Measurements from ENCODE around the gene SLC7A1. TPM values are rescaled to one million over a fixed set of nuclear protein-coding genes. Genes with fewer than 3 reads are reported as not detected.

SLC7A1 gene
- total RNA-seq, 1 experiment from 2014 or later = 84.5 TPM

- TF ChIP-seq ERG (CRISPR knock-in tag; IDR thresholded peaks at IDR 0.05) (no peak), TCF7 (CRISPR knock-in tag; IDR thresholded peaks at IDR 0.05; ENCODE audit: low read depth) (no peak), USF1 (CRISPR knock-in tag; IDR thresholded peaks at IDR 0.05) (no peak), HMGA2 (CRISPR knock-in tag; IDR thresholded peaks at IDR 0.05) (no peak), MAX (CRISPR knock-in tag; IDR thresholded peaks at IDR 0.05) (no peak)
Measured at GRCh38 chr13:29521336-29521735, 74.2 kb downstream of the SLC7A1 start (continued).

- H3K27me3 Mint-ChIP-seq (ENCODE audit: low read depth) = no peaks in the 10 kb centered on the region
- TF ChIP-seq ZNF121 (CRISPR knock-in tag; IDR thresholded peaks at IDR 0.05) (no peak), STAT6 (CRISPR knock-in tag; conservative IDR thresholded peaks at IDR 0.05; ENCODE audit: low read depth) (no peak), TEAD1 (CRISPR knock-in tag; IDR thresholded peaks at IDR 0.05) (no peak), OVOL2 (CRISPR knock-in tag; IDR thresholded peaks at IDR 0.05; ENCODE audit: borderline replicate concordance) (no peak), MAX (CRISPR knock-in tag; IDR thresholded peaks at IDR 0.05) (no peak)
- DNase-seq (ENCODE audit: low spot score) = no peak
- peaks cover 5% of the 10 kb centered on the region; the same call in 1 of the 2 replicates for H3K4me1 Mint-ChIP-seq
- ATAC-seq = no peak
- no peaks in the 10 kb centered on the region for H3K9me3 Mint-ChIP-seq
- POLR2A ChIA-PET = no interaction called here
- H3K27ac Mint-ChIP-seq = no peak overlapping the region
- CTCF ChIA-PET = interaction anchor here (3.7 kb wide), 1 partner anchor 12 kb away, joined by 19 read pairs; no protein-coding TSS in a partner anchor
- H3K4me3 Mint-ChIP-seq = no peak overlapping the region
- peaks cover 76% of the 10 kb centered on the region for H3K36me3 Mint-ChIP-seq
Measured at GRCh38 chr13:29520671-29521070, 74.8 kb downstream of the SLC7A1 start.

- H3K27ac Mint-ChIP-seq = no peak overlapping the region
- H3K4me3 Mint-ChIP-seq = no peak overlapping the region
- TF ChIP-seq E2F1 (CRISPR knock-in tag; IDR thresholded peaks at IDR 0.05) = no peak
- TF ChIP-seq FOXJ3 (CRISPR knock-in tag; IDR thresholded peaks at IDR 0.05; ENCODE audit: borderline replicate concordance) = no peak
- no peak for TF ChIP-seq ELF4 (CRISPR knock-in tag; IDR thresholded peaks at IDR 0.05; ENCODE audit: low read depth)
- TF ChIP-seq ERG (CRISPR knock-in tag; IDR thresholded peaks at IDR 0.05) = no peak
- TF ChIP-seq CREB1 (CRISPR knock-in tag; IDR thresholded peaks at IDR 0.05) = no peak
- TF ChIP-seq NFATC4 (CRISPR knock-in tag; IDR thresholded peaks at IDR 0.05) = no peak
- TF ChIP-seq NFE2L1 (CRISPR knock-in tag; IDR thresholded peaks at IDR 0.05) = no peak
- no peak for TF ChIP-seq NR3C1 (CRISPR knock-in tag; conservative IDR thresholded peaks at IDR 0.05; ENCODE audit: low read depth)
- TF ChIP-seq CDX4 (CRISPR knock-in tag; IDR thresholded peaks at IDR 0.05; ENCODE audit: borderline replicate concordance) = no peak
- no peak for TF ChIP-seq ZNF219 (CRISPR knock-in tag; IDR thresholded peaks at IDR 0.05; ENCODE audit: borderline replicate concordance)
- no peak for TF ChIP-seq ETV6 (CRISPR knock-in tag; IDR thresholded peaks at IDR 0.05)
- TF ChIP-seq E2F5 (CRISPR knock-in tag; IDR thresholded peaks at IDR 0.05) = no peak
- TF ChIP-seq ATF2 (CRISPR knock-in tag; IDR thresholded peaks at IDR 0.05; ENCODE audit: borderline replicate concordance, low read depth) = no peak
- TF ChIP-seq ATF1 (CRISPR knock-in tag; IDR thresholded peaks at IDR 0.05) = no peak
- H3K36me3 Mint-ChIP-seq = peaks cover 74% of the 10 kb centered on the region
- DNase-seq (ENCODE audit: low spot score) (no peak), ATAC-seq (no peak)
- H3K9me3 Mint-ChIP-seq = no peaks in the 10 kb centered on the region
- ChIA-PET CTCF (interaction anchor here (1.3 to 3.7 kb wide), 2 partner anchors 12 to 188 kb away, joined by 7 to 19 read pairs; no protein-coding TSS in a partner anchor), POLR2A (interaction anchor here (0.7 kb wide), 1 partner anchor 12 kb away, joined by 3 read pairs; no protein-coding TSS in a partner anchor)
- no peaks in the 10 kb centered on the region for H3K27me3 Mint-ChIP-seq (ENCODE audit: low read depth)
- peaks cover 5% of the 10 kb centered on the region; the same call in 1 of the 2 replicates for H3K4me1 Mint-ChIP-seq
Measured at GRCh38 chr13:29519921-29520320, 75.6 kb downstream of the SLC7A1 start.

Measured in WTC11 (cell line).